ENCODE measurements around the gene FRRS1L. TPM values are rescaled to one million over a fixed set of nuclear protein-coding genes. Genes with fewer than 3 reads are reported as not detected.

FRRS1L gene
- total RNA-seq, 1 experiment from 2014 or later = not detected

DNA sequence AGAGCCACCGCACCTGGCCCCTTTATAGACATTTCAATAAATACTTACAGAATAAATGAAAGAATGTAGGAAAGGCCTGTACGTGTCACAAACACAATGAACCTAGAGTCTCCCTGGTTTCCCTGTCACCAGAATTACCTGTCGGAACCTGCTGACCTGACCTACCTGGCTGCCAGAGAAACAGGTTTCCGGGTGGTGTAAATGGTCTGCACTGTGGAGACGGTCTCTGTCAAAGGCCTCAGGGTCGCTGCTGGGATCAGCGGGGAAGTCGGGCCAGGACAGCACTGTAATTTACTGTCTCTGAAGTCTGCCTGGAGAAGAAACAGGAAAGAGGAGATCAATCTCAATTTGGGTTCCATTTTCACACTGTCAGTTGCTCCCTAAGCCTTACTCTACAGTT is 9.3 kb upstream of the FRRS1L start:
- DNase-seq (ENCODE audit: low spot score) = no peak

DNA sequence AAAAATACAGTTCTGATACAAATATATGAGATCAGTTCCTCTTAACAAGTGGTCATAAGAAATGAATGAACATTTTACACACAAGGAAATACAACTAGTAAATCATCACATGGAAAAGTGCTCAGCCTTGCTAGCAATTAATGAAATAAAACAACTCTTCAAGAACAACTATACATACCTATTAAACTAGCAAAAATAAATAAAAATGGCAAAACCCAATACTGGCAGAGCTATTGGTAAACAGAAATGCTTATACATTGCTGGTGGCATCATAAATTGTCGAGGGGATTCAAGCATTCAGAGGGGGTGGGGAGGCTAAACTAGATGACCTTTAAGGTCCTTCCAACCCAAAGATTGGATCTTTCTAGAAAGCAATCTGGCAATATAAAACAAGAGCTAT is 5.9 kb upstream of the FRRS1L start:
- no peak for DNase-seq (ENCODE audit: low spot score)

DNA sequence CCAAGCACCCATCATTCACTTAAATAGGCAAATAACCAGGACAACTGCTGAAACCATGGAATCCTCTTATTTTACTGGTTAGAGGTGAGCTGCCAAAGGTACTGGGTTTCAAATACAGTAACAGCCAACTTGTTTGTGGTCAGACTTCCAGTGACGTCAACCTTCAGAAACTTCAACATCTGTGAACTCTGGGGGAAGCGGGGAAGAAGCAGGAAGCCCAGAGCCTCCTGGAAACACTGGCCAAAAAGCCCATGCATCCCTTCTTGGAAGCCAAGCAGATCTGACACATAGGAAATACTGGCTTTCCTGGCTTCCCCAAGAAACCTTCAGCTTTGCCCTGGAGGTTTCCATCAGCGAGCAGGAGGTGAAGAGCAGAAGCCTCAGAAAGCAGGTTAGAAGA is 4.9 kb upstream of the FRRS1L start:
- peak; percentile 65 for DNase-seq (ENCODE audit: low spot score)

DNA sequence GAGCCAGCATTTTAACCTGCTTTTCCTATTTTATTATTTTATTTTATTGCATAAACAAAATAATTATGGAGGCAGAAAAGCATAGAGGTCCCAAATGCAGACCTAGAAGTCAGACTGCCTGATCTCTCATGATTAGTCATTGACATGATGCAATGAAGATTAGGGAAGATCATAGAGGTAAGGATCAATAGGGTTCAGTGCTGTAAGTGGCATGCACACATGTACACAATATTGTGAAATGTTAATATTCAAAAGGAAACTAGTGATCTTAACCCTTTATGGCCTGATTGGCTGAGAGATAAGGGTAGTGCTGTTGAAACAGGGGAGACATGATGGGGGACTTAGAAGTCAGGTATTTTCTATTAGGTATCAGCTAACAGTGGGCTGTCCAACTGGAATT is 1.1 kb upstream of the FRRS1L start:
- DNase-seq (ENCODE audit: low spot score) = no peak

DNA sequence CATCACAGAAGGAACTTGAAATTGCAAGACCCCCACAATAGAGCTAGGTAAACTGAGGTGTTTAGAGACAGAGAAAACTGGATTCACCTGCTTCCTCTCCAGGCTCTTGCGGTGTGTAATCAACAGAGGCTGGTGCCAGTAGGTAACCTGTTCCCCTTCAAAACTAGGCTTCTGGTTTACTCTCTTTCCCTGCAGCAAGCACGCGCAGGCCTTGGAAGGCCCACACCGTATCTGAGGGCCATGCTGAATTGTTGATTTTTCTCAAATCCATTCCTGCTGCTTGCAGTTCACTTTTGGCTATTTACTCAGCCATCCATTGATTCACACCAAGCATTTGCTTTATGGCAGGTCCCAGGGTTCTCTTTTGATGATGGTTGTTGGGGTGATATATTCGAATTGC is 667 bp upstream of the FRRS1L start:
- no peak for DNase-seq (ENCODE audit: low spot score)

DNA sequence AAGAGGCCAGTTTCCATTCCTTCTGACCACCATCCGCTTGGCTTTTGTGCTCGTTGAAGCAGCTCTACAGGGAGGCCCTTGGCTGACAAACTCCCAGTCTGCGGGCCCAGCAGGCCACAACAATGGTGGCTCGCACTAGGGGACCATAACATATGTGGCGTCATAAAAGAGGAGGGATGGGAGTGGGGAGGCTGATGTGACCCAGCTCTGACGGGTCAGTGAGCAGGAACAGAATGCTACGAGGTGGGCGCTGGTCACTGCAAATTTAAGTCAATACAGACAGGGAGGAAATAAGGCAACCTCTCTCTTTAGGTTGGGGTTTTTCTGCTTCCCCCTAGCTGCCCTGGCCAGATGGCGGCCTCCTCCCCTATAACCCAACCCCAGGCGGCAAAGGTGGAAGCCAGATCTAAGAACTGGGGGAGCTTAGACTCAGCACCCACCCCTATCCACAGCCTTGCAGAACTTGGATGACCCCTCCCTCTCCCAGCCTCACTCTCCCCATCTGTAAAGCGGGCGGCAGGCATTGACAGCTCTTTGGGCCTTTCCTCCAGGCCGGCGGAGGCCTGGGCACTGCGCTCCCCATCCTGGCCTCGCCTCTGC is 778 bp downstream of the FRRS1L start:
- no peak for DNase-seq (ENCODE audit: low spot score)

DNA sequence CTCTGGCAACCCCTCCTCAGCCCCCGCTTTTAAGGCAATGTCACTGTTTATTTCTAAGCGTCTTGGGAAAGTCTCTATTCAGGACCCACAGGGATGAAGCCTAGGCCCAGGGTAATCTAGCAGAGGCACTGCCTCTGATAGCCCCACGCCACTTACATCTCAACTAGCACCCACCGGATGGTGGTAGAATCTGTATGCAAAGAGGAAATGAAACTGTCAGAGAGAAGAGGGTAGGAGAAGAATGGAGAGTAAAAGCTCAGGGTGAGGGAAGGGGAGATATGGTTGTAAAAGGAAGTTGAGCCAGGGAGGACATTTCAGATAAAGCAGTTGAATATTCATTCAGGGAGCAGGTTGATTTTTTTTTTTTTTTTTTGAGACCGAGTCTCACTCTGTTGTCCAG is 3.0 kb downstream of the FRRS1L start:
- DNase-seq (ENCODE audit: low spot score) = no peak

DNA sequence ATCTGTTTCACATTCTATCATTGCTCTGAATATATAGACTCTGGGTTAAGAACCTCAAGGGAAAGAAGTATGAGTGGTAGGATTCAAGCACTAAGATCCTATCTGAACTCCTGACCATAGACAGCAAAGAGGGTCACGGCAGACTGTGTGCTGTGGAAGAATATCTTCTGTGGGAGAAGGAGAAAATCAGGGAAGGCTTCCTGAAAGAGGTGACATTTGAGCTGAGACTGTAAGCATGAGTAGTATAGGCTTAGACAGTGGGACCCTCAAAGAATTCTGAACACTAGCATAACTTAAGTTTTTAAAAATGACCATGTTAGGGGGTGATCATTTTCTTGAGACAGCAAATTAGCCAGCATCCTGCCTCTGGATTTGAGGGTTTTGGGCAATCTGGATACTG is 3.9 kb downstream of the FRRS1L start:
- no peak for DNase-seq (ENCODE audit: low spot score)

DNA sequence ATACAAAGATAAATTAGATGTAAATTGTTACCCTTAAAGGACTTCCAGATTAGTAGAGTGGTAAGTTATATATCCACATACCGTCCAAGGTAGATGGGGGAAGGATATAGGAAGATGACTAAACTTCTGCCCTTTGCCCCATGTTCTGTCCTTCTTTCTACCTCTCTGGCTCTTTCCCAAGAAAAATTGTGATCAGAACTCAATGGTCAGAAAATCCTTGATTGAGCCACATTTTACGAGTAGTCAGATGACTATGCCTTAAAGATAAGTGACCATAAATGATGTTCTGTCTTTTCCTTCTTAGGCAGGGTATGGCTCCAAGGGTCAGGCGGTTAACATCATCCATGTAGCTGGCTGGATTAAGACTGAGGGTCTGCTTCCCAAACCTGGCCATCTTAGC is 4.4 kb downstream of the FRRS1L start:
- no peak for DNase-seq (ENCODE audit: low spot score)

DNA sequence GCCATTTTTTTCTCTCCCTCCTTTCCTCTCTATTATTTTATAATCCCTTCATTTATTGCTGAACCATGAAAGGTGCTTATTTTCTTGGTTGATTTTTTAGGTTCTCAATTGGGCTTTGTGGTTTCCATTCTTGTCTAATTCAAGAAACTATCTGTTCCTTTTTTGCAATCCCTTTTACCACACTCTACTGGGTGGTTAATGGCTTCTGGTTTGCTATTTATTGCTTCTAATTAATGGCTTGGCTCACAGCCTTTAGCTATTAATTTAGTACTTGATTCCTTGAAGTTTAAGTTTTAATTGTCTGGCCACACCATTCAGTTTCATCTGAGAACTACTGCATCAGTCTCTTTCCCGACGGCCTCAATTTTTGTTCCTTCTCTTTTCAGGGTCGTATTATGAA is 5.6 kb downstream of the FRRS1L start:
- DNase-seq (ENCODE audit: low spot score) = no peak

DNA sequence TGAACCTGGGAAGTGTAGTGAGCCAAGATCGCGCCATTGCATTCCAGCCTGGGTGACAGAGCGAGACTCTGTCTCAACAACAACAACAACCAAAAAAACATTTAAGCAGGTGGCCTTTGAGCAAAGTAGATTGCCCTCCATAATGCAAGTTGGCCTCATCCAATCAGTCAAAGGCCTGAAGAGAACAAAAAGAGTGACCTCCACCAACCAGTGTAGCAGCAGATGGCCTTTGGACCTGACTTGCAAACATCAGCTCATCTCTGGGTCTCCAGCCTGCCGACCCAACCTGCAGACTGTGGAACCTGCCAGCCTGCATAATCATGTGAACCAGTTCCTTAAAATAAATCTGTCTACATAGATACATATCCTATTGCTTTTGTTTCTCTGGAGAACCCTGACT is 7.5 kb downstream of the FRRS1L start:
- DNase-seq (ENCODE audit: low spot score) = no peak

DNA sequence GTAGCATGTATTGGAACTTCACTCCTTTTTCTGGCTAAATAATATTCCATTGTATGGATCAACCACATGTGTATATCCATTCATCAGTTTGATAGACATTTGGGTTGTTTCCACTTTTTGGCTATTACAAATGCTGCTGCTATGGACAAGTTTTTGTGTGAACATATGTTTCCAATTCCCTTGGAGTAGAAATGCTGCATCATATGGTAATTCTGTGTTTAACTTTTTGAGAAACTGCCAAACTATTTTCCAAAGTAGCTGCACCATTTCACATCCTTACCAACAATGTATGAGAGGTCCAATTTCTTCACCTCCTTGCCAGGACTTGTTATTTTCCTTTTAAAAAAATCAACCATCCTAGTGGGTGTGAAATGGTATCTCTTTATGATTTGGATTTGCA is 8.4 kb downstream of the FRRS1L start:
- no peak for DNase-seq (ENCODE audit: low spot score)

DNA sequence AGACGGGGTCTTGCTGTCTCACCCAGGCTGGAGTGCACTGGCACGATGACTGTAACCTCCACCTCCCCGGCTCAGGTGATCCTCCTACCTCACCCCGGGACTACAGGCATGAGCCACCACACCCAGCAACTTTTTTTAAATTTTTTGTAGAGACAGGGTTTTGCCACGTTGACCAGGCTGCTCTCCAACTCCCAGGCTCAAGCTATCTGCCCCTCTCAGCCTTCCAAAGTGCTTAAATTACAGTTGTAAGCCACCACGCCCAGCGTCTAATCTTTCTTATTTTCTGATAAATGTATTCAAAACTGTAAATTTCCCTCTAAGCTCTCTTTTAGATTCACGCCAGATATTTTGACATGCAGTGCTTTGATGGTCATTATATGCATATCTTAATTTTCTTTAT is 10.3 kb downstream of the FRRS1L start:
- DNase-seq (ENCODE audit: low spot score) = no peak

DNA sequence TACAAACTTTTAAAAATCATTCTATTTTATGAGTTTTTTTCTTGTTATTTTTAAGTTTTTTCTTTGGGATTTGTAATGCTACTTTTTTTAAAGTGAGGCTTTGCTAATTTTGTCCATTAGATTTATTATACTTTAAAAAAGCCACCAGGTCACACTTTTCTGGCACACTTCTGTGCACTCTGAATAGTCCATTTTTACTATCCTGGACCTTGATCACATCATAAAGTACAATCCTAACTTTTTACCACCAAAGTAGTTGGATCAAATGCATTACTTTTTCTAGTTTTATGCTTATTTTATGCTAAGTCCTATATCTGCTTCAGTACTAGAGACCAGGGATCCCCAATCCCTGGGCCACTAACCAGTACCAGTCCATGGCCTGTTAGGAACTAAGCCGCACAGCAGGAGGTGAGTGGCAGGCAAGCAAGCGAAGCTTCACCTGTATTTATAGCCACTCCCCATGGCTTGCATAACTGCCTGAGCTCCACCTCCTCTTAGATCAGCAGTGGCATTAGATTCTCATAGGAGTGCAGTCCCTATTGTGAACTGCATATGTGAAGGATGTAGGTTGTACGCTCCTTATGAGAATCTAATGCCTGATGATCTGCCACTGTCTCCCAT is 16.0 kb downstream of the FRRS1L start:
- no peak for DNase-seq (ENCODE audit: low spot score)

DNA sequence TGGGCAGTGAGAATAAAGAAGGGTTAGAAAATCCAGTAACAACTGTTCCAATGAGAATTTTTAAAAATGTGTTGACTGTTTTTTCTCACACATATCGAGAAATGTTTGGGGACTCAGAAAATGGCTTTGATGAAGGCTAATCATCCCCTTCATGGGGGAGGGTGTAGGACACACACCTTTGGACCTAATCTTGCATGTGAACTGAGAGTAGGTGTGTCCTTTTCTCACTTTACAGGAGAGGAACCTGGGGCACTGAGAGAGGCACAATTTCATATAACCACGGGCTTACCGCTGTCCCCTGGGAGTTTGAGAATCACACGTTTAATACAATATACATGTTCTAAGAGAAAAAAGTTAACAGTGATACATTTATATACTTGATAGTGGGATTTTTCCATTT is 17.3 kb downstream of the FRRS1L start:
- no peak for DNase-seq (ENCODE audit: low spot score)

DNA sequence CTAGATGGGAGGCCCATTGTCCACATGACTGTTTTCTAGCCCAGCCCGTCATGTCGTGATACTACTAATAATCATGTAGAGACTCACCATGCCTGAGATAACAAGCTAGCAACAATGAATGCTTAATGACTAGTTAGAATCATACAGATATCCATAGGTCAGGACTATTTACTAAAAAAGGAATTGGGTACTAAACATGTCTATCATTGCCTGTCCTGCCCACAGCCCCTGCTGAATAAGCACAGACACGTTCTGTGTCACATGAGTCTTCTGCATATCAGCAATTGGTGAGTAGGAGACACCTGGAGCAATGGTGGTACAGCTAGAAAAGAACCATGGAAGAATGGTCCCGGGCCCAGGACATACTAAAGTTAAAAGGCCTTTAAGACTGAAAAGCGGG is 18.0 kb downstream of the FRRS1L start:
- DNase-seq (ENCODE audit: low spot score) = no peak

DNA sequence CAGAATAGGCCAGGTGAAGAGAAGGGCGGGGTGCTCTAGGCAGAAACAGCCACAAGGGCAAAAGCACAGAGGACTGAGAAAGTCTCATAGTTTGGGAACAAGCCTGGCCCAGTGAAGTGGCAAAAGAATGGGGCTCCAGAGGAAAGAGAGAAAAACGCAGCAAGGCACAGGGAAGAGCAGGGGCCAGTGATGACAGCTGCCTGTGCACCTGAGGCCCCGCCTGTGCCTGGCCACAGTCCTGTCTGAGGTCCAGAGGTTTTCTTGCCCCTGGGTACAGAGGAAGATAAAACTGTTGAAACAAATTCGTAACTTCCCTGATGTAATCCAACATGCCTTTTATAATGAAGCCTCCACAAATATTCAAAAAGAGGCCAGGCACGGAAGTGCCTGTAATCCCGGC is 22.0 kb downstream of the FRRS1L start:
- DNase-seq (ENCODE audit: low spot score) = no peak

DNA sequence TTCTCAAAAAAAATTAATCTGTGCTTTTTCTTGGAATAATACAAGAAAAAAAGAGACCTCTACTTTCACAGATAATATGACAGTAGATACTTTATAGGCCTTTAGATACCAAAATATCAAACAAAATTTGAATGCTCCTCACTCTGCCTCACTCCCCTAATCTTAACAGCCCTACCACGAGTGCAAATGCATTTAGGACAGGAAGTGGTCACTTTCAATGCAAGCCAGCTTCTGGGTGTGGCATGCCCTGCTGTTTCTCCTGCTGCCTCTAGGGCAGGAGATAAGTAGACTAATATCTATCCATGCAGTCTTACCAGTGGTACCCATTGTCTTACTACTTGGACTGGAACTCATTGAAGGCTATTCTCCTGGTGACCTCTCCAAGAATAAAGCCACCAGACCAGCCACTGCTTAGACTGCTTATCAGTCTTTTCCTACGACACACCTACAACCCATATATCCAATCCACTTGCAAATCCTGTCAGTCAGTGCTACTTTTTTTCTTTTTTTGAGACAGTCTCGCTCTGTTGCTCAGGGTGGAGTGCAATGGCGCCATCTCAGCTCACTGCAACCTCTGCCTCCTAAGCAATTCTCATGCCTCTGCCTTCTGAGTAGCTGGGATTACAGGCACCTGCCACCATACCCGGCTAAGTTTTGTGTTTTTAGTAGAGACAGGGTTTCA is 23.0 kb downstream of the FRRS1L start:
- DNase-seq (ENCODE audit: low spot score) = peak; percentile 91

DNA sequence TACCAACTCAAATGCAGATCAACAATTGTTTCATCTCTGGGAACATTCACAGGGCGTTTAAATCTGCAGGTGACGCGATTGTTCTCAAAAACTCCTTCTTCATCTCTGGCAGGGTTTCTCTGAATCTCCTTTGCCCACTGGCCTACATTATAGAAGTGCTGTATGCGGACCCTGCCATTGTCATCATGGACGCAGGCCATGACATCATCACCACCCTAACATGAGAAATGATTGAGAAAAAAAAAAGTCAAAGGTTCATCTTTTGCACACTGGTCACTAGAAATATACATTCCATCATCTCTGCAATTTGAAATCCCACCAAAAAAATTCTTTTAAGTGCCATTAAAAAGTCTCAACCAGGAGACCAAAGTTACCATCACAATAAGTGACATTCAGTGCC is 25.7 kb downstream of the FRRS1L start:
- no peak for DNase-seq (ENCODE audit: low spot score)

DNA sequence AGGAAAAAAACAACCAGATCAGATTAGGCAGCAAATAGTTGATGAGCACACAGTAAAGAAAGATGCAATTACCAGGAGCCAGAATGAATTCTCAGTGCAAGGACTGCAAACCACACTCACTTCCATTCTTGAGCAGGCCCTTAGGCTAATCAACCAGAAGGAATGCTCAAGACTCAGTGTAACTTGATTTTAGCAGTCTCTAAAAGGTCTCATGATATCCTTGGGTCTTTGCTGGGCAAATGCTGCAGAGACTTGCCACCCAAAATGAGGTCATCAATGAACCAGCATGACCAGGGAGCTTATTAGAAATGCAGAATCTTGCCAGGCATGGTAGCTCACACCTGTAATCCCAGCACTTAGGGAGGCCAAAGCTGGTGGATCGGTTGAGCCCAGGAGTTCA is 27.2 kb downstream of the FRRS1L start:
- DNase-seq (ENCODE audit: low spot score) = no peak

DNA sequence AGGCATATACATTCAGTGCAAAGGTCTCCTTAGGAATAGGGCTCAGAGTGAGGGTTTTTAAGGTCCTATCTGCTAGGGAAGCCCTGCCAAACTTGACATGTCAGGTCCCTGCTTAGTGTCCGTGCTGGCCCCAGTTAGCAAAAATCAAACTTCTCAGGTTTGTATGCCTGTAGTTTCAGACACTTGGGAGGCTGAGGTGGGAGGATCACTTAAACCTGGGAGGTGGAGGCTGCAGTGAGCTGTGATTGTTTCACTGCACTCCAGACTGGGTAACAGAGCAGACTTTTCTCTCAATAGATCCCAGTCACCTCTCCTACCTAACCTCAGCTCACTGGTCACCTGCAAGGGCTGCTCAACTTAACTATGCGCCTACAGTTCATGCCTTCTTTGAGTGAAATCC is 28.6 kb downstream of the FRRS1L start:
- no peak for DNase-seq (ENCODE audit: low spot score)

DNA sequence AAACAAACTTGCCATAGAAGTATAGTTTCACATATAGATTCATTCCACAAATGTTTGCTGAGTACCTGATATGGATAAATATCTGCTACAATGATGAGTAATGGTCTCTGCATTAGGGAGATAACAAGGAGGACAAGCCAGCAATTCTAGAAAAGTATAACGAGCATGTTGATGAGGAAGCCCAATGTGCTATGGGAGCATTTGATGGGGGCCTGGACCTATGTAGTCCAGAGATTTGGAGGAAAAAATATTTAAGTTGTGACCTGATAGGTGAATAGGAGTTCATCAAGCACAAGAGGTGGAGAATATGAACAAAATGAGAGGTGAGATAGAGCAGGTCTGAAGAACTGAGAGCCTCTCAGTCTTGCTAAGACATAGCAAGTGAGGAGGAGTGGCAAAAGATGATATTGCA is 32.9 kb downstream of the FRRS1L start:
- DNase-seq (ENCODE audit: low spot score) = no peak

DNA sequence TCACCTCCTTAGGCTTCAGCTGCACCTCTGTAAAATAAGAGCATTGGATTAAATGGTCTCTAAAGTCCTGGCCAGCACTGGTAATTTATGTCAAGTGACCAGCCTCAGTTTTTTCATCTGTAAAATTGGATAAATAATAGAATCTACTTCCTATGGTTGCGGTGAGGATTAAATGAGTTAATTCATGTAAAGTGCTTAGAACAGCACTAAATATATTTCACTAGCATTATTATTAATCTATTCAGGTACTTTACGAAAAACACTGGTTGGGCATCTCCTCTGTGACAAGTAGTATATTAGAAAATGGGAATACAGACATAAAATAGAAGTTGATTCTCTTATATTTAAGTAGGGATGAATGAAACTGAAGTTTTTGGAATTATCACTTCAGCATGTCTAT is 33.5 kb downstream of the FRRS1L start:
- DNase-seq (ENCODE audit: low spot score) = no peak

DNA sequence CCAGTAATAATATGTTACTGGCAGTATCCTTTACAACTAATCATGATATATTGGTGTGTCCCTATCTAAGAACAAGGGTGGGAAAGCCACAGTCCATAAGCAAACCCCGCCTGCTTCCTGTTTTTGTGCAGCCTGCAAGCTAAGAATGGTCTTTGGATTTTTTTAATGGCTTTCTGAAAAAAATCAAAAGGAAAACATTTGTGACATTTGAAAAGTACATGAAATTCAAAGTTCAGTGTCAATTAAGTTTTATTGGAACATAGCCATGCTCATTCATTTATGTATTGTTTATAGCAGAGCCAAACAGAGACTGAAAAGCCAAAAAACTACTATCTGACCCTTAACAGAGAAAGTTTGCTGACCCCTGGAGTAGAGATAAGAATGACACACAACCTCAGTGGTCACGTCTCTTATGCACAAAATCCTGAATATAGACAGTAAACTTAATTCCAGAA is 34.5 kb downstream of the FRRS1L start:
- no peak for DNase-seq (ENCODE audit: low spot score)
